Choroid plexus epithelial cell (primary cell): ENCODE data around the gene VCPKMT.
"Not testable (repeated sequence)": the region's sequence is repeated elsewhere in the genome, so short reads cannot be mapped to it uniquely, and the experiment has no call there.

Experiments
- DNase-seq: peaks from one replicate; pipeline ENCODE4 v3.0.0-alpha.2; 2010; ENCODE audit warnings: low read depth
- H3K4me3 ChIP-seq: 2 replicates; pipeline ENCODE4 v1.5.1; 2011; ENCODE audit warnings: low read depth, mild to moderate bottlenecking, control low read depth, low read length, moderate library complexity
- CTCF ChIP-seq: conservative IDR thresholded peaks from 2 replicates; pipeline ENCODE4 v1.5.1; 2011; ENCODE audit warnings: low read depth, mild to moderate bottlenecking, control low read depth, inconsistent platforms, low read length, moderate library complexity

VCPKMT gene

GRCh38 chr14:50082308-50082742 is 34.0 kb downstream of the VCPKMT start:
- DNase-seq = no peak
- no peak for TF ChIP-seq CTCF
- no peak overlapping the region for H3K4me3 ChIP-seq

GRCh38 chr14:50079103-50079502 is 37.3 kb downstream of the VCPKMT start:
- DNase-seq = not testable (repeated sequence)

DNA sequence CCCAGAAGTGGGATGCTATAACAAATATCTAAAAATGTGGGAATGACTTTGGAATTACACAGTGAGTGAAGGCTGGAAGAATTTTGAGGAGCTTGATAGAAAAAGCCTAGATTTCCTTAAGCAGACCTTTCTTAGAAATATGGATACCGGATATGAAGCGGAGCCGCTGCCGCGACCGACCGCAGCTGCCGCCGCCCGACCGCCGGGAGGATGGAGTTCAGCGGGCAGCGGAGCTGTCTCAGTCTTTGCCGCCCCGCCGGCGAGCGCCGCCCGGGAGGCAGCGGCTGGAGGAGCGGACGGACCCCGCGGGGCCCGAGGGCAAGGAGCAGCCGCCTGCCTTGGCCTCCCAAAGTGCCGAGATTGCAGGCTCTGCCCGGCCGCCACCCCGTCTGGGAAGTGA is 42.7 kb downstream of the VCPKMT start:
- DNase-seq, H3K4me3 ChIP-seq: not testable (repeated sequence)

More at GRCh38 chr14:50079103-50079502, 37.3 kb downstream of the VCPKMT start:
- not testable (repeated sequence) for H3K4me3 ChIP-seq

DNA sequence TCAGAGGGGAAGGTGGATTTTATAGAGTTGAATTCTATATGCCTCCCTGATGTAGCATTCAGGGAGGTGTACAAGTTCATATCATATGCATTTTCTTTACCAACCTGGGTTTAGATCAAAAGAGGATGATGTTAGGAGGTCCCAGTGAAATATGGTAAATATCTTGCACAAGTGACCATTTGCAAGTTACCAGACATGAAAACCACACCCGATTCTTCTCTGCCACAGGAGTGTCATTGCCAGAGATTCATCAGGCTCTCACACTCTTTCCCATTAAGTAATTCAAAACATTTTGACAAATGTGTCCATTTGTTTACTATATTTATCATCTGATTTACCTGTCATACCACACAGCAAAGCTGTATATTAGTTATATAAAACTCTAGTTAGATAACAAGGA is 44.0 kb downstream of the VCPKMT start:
- no peak for TF ChIP-seq CTCF
- H3K4me3 ChIP-seq = no peak overlapping the region
- DNase-seq = no peak

DNA sequence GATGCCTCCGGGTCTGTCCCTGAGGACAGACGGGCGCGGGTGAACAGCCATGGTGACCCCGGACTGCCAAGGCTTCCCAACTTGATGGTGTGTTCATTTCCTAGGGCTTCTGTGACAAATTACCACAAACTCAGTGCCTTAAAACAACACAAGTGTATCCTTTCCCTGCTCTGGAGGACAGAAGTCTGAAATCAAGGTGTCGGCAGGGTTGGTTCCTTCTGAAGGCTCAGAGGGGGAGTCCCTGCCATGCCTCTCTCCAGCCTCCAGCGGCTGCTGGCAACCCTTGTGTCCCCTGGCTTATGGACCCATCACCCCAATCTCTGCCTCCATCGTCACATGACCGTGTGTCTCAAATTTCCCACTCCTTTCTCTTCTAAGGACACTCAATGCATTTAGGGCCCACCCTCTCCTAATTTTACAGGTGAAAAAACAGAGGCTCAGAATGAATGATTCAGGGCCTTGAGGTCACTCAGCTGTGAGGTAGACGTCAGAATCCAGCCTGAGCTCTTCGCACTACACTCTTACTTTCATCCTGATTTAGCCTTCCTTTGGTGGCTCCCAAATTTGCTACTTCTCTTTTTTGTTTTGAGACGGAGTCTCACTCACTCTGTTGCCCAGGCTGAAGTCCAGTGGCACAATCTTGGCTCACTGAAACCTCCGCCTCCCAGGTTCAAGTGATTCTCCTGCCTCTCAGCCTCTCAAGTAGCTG is 45.4 kb downstream of the VCPKMT start:
- TF ChIP-seq CTCF = no peak
- H3K4me3 ChIP-seq = no peak overlapping the region
- DNase-seq = no peak

- no peak for DNase-seq
- no peak overlapping the region for H3K4me3 ChIP-seq
- TF ChIP-seq CTCF = no peak
Observed at GRCh38 chr14:50070230-50070629, 46.1 kb downstream of the VCPKMT start.

DNA sequence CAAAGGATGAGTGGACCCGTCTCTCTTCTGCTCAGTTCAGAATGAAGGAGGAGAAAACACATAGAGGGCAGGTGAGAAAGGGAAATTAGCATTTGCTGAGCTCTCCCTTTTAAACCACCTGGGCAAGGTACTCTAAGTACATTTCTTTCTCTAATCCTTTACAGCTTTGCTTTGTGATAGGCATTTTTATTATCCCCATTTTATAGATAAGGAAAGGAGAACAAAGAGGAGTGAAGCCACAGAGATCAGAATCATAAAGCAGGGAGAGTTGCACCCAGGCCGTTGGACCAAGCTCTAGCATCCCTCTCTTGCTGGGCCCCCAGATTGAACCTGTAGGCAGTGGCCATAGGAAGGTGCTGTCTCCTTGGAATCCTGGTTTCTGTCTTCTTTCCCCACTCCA is 47.0 kb downstream of the VCPKMT start:
- DNase-seq = no peak
- no peak for TF ChIP-seq CTCF
- H3K4me3 ChIP-seq = no peak overlapping the region

DNA sequence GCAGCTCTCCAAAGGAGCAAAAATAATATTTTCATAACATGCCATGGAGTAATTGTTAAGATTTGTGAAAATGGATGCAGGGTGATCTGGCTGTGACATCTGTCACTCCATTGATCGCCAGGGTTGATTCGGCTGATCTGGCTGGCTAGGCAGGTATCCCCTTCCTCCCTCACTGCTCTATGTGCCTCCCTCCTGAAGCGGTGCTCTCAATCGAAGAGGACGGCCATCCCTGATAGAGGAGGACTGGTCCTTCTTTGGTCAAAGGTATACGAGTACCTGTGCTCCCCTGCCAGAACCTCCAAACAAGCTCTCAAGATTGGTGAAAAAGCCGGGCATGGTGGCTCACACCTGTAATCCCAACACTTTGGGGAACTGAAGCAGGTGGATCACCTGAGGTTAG is 47.9 kb downstream of the VCPKMT start:
- DNase-seq = no peak
- no peak overlapping the region for H3K4me3 ChIP-seq
- no peak for TF ChIP-seq CTCF
